ENCODE data around the gene CRHR2. TPM values are rescaled to one million over a fixed set of nuclear protein-coding genes. Genes with fewer than 3 reads are reported as not detected.

CRHR2 gene
- total RNA-seq, 6 experiments from 2014 or later, result not detected

GRCh38 chr7:30613366-30614325 lies 68.6 kb downstream of the CRHR2 start:
- TF ChIP-seq CTCF (IDR thresholded peaks at IDR 0.05) (no peak), POLR2A (IDR thresholded peaks at IDR 0.05) (no peak)
- ATAC-seq (peak in 1 of 4 donors; percentile 68), DNase-seq (no peak)
- H3K4me3 ChIP-seq, result no peak overlapping the region
- intact Hi-C loops (cut with DNase I), result no loop called here
- no peaks in the 10 kb centered on the region for H3K4me1 ChIP-seq
- H3K36me3 ChIP-seq, result peaks cover 0 to 65% (median 12%) of the 10 kb centered on the region in 4 donors
- WGBS (ENCODE audit: insufficient coverage, low coverage, low lambda C conversion rate, missing lambda C conversion rate), result 97% methylated on average over 4 of the region's 4 CpGs
- H3K27ac ChIP-seq, result no peak overlapping the region
- no peaks in the 10 kb centered on the region for H3K9me3 ChIP-seq
- H3K27me3 ChIP-seq, result no peaks in the 10 kb centered on the region

GRCh38 chr7:30612658-30613265 lies 69.5 kb downstream of the CRHR2 start:
- H3K27ac ChIP-seq, result no peak overlapping the region
- H3K27me3 ChIP-seq, result no peaks in the 10 kb centered on the region
- H3K4me1 ChIP-seq, result no peaks in the 10 kb centered on the region
- DNase-seq (no peak), ATAC-seq (no peak)
- peaks cover 4 to 64% (median 11%) of the 10 kb centered on the region in 4 donors for H3K36me3 ChIP-seq
- no peak for TF ChIP-seq CTCF (IDR thresholded peaks at IDR 0.05)
- no peak for TF ChIP-seq POLR2A (IDR thresholded peaks at IDR 0.05)
- H3K9me3 ChIP-seq, result no peaks in the 10 kb centered on the region
- intact Hi-C loops (cut with DNase I), result no loop called here
- 88% methylated on average over 6 of the region's 6 CpGs for WGBS (ENCODE audit: insufficient coverage, low coverage, low lambda C conversion rate, missing lambda C conversion rate)
- H3K4me3 ChIP-seq, result no peak overlapping the region

- ATAC-seq, result no peak
Observed at GRCh38 chr7:30605832-30606231, 76.4 kb downstream of the CRHR2 start.

GRCh38 chr7:30604901-30605300 lies 77.4 kb downstream of the CRHR2 start:
- DNase-seq (no peak), ATAC-seq (no peak)
- intact Hi-C loops (cut with DNase I), result no loop called here
- no peak overlapping the region for H3K27ac ChIP-seq
- no peaks in the 10 kb centered on the region for H3K4me1 ChIP-seq
- no peaks in the 10 kb centered on the region for H3K27me3 ChIP-seq
- no peak for TF ChIP-seq CTCF (IDR thresholded peaks at IDR 0.05)
- H3K36me3 ChIP-seq, result peaks cover 10 to 78% (median 33%) of the 10 kb centered on the region in 4 donors
- 80% methylated on average over 3 of the region's 3 CpGs for WGBS (ENCODE audit: insufficient coverage, low coverage, low lambda C conversion rate, missing lambda C conversion rate)
- no peaks in the 10 kb centered on the region for H3K9me3 ChIP-seq
- H3K4me3 ChIP-seq, result no peak overlapping the region

More at GRCh38 chr7:30605832-30606231, 76.4 kb downstream of the CRHR2 start:
- WGBS (ENCODE audit: insufficient coverage, low coverage, low lambda C conversion rate, missing lambda C conversion rate), result 92% methylated on average over 3 of the region's 3 CpGs
- Histone ChIP-seq H3K27ac (no peak overlapping the region), H3K9me3 (no peaks in the 10 kb centered on the region), H3K4me1 (no peaks in the 10 kb centered on the region), H3K27me3 (no peaks in the 10 kb centered on the region), H3K4me3 (no peak overlapping the region), H3K36me3 (peaks cover 4 to 78% (median 30%) of the 10 kb centered on the region in 4 donors)
- no peak for TF ChIP-seq CTCF (IDR thresholded peaks at IDR 0.05)
- TF ChIP-seq POLR2A (IDR thresholded peaks at IDR 0.05), result no peak
- no peak for DNase-seq
- intact Hi-C loops (cut with DNase I), result no loop called here

Other genes with a start within 250 kb of the CRHR2 start
- gene NOD1, start 203.7 kb downstream of the CRHR2 start, total RNA-seq, result 1 to 10 TPM; 1.7 to 5.3 (median 2.7) TPM
- 10 to 100 TPM; 13.2 to 23.8 (median 16.8) TPM for gene GGCT, start 177.6 kb downstream of the CRHR2 start, total RNA-seq
- gene GARS1, start 87.6 kb downstream of the CRHR2 start, total RNA-seq, result 100 to 1,000 TPM in 2 of 6 experiments, 10 to 100 TPM in 4; 31.4 to 155 (median 44.7) TPM
- gene INMT, start 69.7 kb upstream of the CRHR2 start, total RNA-seq, result 10 to 100 TPM; 14.7 to 58.9 (median 35.5) TPM
- 1 to 10 TPM; 1.2 to 3.2 (median 2.3) TPM for gene MINDY4, start 89.0 kb upstream of the CRHR2 start, total RNA-seq
- 10 to 100 TPM; 11.3 to 20.8 (median 14.8) TPM for gene AQP1, start 229.4 kb upstream of the CRHR2 start, total RNA-seq

Measured in right lobe of liver (tissue), 6 donors.